SHP77 treated with DMSO at 0.1 percent for 48 hours (cell line): Measurements from ENCODE around the gene CDKN2D.

Experiments used
- DNase-seq: peaks from one replicate; lab custom pipeline; 2025; lab: John Stamatoyannopoulos, UW

The CDKN2D gene

DNA sequence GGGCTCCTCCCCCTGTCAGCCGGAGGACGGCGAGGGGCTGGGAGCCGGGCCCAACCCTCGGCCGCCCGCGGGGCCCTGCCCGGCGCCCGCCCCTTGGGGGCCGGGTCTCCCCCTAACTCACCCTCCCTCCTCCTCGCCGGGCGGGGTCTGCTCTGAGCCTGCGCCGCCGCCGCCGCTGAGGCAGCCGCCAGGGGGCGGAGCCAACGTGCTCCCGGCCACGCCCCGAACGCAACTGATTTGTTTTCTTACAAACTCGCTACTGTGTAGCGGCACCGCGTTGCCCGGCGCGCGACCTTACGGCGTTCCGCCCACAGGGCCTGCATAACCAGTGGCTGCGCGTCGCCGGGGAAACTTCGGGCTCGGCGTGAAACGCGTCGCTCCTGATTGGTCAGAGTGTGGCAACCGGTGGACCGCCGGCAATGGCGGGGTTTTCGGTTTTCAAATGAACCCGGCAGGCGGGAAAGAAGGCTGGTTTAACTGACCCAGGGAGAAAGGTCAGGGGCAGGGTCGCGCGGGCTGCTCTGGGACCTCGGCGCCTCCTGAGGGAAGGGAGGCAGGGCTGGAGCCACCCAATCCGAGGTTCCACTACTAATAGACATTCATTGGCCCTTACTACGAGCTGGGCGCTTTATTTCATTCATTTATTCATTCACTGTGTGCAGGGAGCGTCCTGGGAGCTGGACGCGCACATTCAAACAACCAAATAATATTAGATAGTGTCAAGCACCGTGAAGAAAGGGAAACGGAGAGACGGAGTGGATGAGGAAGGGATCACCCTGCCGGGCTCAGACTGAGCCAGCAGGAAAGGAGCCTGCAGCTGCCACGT lies at the start of gene CDKN2D:
Gene CDKN2D, minus strand, starts transcription at position 154 of the 826 bp plus-strand sequence. CDS start 326 bp downstream, outside the sequence.
- peak; percentile 97 for DNase-seq

DNA sequence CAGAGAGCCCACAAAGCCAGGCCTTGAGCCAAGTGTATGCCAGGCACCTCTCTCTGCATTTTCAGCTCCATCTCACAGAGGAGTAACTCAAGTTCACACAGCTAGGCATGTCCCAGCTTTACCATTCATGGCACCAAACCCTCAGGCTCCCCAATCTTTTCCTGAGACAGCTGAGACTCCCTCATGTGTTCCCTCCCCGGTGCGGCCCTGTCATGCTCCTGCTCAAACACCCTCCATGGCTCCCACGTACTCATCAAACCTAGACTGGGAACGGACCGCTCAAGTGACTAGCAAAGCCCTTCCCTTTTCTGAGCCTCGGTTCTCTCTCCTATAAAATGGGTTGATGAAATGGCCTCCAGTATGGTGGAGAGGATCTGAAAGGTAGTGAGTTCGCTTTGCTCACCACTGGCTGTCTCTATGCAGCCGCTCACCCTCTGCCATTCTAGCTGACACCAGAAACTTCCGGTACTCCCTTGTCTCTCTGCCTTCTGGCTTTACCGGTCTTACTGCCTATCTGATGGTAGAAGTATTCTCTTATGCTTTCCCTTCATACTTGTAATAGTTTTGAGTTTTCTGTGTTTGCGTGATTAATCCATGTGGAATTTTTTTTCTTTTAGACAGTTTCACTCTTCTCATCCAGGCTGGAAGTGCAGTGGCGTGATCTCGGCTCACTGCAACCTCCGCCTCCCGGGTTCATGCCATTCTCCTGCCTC lies 48.8 kb upstream of the CDKN2D start:
- DNase-seq = no peak

DNA sequence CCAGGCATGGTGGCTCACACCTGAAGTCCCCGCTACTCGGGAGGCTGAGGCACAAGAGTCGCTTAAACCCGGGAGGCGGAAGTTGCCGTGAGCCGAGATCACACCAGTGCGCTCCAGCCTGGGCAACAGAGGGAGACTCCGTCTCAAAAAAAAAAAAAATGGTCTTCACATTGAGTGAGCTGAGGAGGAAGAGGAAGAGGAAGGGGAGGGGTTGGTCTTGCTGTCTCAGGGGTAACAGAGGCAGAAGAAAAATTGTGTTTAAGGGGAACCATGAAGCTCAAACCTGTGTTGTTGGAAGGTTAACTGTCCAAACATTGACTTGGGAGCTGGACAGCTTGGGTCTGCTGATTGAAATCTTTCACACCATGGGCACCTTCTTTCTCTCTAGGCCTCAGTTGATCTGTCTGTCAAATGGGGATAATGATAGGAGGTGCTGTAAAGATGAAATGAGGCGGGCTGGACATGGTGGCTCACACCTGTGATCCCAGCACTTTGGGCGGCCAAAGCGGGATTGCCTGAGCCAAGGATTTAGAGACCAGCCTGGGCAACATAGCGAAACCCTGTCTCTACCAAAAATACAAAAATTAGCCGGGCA lies 46.7 kb upstream of the CDKN2D start:
- DNase-seq = no peak

DNA sequence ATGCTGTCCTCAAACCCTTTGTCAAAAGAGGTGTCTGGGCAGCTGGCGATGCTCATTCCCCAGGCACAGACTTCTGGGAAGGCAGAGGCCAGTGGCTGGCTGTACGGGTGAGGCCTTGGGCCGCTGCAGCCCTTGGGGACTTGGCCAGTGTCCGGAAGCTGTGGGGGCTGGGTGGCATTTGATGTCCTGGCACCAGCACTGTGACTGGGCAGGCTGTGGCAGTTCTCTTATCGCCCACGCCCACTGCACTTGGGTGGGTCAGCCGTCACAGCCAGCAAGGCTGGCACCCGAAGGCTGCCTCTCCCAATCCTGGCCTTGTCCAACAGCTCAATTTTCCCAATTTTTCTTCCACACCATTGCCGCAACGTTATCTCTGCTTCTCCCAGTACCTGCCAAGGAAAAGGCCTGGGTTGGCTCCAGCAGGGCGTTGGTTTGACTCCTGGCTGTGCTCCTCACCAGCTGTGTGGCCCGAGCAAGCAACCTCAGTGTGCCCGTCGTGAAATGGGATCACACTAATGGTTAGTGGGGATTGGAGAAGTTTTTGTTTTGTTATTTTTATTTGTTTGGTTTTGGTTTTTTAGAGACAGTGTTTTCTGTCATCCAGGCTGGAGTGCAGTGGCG lies 43.8 kb upstream of the CDKN2D start:
- DNase-seq = no peak

DNA sequence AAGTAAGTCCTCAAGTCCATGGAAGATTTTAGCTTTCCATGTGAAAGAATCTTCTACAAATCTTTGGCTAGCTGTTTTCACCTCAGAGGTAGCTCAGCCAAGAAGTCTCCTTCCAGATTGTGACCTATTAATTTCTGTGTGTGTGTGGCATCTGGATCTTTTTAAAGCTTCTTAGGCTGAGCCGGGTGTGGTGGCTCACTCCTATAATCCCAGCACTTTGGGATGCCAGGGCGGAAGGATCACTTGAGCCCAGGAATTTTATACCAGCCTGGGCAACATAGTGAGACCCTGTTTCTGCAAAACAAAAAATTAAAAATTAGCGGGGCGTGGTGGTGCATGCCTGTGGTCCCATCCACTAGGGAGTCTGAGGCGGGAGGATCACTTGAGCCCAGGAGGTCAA lies 43.1 kb upstream of the CDKN2D start:
- DNase-seq = no peak

DNA sequence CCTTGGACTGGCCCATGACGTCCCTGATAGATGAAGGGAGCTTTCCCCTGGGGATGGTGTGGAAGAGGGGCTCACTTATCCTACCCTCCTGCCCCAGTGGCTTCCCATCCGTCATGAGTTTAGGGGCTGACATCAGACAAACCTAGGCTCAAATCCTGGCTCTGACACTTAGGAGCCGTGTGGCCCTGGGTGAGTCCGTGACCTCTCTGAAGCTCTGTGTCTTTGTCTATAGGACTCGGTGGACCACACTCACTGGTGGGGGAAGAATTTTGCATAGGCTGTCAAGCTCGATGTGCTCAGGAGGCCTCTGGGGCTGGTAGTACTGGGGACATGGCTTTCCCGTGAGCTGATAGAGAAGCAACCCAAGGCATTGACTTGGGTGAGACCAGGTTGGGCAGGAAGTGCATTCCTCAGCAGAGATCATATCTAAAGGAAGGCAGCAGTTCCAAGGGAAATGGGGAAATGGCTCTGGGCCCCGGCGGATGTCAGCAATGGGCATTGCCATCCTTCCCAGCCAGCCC lies 35.7 kb upstream of the CDKN2D start:
- no peak for DNase-seq

DNA sequence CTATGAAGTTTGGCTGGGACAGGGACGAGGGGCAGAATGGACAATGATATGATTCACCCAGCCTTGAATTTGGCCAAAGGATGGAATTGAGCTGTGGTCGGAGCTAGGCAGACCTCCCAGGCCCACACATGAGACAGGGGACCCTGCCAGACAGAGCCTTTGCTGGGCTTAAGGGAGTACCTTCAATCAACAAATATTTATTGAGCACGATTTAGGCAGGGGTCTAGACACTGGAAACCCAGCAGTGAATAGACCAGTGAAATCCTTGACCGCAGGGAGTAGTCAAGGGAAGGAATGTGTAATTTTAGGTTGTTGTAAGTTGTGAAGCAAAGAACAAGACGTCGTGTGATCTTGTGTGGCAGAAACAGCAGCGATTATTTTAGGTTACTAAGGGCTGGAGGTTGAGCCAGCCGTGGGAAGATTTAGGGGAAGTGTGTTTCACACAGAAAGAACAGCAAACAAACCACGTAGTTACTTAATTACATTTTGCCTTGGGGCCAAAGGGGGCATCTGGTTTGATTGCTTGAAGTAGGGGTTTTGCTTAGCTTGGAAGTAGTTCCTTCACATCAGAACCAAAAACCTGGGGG lies 35.2 kb upstream of the CDKN2D start:
- no peak for DNase-seq

DNA sequence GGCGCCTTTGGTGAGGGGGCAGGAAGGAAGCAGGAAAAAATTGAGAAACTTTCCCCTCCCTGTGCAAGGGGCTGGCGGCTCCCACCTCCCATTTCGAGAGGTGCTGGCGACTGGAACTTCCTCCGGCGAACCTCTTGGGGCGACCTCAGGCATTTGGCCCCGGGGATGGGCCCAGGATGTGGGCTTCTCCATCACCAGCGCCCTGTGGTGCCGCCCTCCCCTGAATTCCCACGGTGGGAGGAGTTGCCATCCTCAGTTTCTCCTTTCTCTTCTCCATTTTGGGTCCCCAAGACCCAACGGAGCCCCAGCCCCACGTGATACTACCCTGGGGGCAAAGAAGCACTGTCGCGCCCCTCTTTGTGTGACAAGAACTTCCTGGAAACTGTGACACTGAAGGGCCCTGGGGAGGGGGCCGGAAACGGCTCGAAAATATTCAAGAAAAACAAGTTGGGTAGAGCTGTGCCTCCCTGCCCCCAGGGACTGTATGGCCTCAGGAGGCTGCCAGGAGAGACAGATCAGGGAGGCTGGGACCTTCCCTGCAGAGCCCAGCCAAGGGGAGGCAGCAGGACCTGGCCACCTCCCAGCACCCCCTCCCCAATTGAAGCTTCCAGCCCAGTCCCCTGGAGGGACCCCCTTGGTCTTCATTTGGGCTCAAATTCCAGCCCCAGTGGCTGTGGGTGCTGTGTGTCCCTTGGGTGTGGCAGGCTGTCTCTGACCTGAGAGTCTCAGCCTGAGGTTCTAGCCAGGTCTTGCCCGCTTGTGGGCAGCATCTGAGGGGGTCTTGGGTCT lies 34.5 kb upstream of the CDKN2D start:
- no peak for DNase-seq

DNA sequence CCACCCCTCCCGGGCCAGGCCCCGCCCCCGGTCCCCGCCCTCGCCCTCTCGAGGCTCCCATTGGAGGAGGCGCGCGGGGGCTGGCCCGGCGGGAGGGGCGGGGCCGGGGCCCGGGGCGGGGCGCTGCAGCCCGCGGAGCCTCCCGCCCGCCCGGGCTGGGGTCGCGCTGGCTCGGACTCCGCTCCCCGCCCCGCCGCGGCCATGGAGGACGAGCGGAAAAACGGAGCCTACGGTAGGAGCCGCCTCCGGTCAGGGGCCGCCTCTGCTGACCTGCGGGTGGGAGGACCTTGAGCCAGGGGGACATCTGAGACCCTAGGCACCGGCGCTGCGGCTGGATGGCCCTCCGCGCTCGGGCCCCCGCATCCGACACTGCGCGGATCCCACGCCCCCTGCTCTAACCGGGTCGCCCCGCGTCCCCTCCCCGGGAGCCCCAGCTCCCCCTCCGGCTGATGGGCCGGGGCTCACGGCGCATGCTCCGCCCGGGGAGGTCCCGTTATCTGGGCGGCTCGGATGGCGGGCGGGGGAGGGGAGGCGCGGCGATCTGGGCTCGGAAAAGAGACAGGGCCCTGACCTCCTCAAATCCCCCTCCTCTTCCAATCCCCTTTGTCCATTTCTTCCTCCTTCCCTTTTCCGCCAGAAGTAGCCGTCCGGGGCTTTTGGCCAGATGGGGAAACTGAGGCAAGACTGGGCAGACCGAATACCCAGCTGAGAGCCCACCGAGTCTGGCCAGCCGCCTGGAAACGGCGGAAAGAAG lies 33.7 kb upstream of the CDKN2D start:
- DNase-seq = peak; percentile 4

DNA sequence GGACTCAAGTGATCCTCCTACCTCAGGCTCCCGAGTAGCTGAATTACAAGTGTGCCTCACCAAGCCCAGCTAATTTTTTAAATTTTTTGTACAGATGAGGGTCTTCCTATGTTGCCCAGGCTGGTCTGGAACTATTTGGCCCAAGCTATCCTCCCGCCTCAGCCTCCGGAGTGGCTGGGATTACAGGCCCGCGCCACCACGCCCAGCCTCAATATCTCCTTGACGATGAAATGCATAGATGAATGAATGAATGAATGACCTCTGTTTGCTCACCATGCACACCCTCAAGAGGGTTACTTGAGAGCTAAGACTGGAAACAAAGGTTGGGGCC lies 33.2 kb upstream of the CDKN2D start:
- no peak for DNase-seq

DNA sequence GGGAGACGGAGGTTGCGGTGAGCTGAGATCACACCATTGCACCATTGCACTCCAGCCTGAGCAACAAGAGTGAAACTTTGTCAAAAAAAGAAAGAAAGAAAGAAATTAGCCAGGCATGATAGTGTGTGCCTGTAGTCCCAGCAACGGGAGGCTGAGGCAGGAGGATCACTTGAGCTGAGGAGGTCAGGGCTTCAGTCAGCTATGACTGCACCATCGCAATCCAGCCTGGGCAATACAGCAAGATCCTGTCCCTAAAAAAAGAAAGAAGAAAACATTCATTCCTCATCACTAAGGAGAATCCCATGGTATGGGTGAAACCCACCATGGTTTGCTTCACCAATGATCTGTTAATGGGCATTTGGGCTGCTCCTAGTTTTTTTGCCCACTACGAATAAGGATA lies 31.4 kb upstream of the CDKN2D start:
- no peak for DNase-seq

DNA sequence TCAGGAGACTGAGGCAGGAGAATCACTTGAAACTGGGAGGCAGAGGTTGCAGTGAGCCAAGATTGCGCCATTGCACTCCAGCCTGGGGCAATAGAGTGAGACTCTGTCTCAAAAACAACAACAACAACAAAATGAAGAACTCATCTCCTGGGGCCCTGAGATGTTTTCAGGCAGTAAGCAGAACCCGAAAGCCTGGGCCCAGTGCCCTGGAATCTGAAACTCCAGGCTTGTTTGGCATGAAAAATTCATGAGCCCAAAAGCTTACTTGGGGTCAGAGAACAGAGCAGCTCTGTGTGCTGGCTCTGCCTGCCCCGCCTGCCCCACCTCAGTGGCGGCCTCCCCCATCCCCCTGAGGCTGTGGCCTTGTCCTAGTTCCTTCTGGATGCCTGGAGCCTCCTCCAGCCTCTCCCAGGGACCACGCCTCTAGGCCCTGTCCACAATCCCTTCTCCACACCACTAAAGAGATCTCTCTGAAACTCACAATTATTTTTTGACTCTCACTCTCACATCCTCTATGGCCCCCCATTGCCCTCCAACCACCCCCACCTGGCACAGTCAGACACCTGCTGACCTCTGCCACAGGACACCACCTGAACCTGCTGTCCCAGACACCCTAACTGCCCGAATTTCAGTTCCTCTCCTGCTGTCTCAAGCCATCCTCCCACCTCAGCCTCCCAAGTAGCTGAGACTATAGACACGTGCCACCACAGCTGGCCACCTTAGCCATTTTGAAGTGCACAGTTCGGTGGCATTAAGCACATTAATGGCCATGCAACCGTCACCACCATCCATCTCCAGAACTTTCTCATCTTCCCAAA lies 25.2 kb upstream of the CDKN2D start:
- no peak for DNase-seq

DNA sequence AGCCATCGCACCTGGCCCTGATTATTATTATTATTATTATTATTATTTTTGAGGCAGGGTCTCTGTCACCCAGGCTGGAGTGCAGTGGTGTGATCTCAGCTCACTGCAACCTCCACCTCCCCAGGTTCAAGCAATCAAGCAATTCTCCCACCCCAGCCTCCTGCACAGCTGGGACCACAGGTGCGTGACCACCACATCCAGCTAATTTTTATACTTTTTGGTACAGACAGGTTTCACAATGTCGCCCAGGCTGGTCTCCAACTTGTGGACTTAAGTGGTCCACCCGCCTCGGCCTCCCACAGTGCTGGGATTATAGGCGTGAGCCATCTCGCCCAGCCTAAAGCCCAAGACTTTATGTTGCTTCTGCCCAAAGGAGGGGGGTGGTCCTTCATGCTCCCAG lies 24.4 kb upstream of the CDKN2D start:
- DNase-seq = no peak

DNA sequence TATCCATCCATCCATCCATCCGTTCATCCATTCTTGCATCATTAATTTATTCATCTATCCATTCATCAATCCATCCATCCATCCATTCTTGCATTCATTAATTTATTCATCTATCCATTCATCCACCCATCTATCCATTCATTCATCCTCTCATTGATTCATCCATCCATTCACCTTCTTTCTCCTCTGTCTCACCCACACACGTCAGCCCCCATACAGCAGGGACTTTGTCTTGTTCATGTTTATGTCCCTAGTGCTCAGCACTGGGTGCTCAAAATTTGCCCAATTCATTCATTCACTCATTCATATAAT lies 19.0 kb upstream of the CDKN2D start:
- no peak for DNase-seq

DNA sequence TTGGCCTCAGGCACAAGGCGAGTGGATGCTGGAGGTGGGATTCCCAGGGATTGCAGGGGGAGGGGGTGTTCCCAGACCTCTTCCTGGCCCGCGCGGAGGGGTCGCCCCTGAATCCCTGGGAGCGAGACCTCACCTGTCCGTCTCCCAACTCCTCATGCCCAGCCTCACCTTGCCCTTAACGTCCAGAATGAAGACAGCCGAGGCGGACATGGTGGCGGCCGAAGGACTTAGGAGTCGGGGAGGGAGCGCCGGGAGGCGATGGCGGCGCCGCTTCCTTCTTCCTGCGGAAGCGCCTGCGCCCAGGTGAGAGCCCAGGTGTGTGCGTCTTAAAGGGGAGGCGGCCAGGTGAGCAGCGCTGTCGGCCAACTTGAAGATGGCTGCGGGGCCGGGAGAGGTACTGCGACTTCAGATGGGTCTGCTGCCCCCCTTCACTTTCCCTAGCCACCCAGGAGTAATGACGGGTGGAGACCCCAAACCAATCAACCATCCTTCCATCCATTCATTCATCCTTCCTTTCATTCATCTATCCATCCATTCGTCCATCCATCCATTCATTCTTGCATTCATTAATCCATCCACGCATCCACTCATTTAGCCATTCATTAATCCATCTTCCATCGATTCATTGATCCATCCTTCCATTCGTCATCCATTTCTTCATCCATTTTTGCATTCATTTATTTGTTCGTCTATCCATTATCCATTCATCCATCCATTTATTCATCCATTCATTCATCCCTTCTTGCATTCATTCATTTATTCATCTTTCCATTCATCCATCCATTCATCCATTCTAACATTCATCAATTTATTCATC lies 18.5 kb upstream of the CDKN2D start, which contains the start of gene AP1M2:
Gene AP1M2, minus strand, starts transcription at position 291 of the 817 bp plus-strand sequence. Its CDS starts 81 bp downstream, at position 210.
- DNase-seq = no peak

DNA sequence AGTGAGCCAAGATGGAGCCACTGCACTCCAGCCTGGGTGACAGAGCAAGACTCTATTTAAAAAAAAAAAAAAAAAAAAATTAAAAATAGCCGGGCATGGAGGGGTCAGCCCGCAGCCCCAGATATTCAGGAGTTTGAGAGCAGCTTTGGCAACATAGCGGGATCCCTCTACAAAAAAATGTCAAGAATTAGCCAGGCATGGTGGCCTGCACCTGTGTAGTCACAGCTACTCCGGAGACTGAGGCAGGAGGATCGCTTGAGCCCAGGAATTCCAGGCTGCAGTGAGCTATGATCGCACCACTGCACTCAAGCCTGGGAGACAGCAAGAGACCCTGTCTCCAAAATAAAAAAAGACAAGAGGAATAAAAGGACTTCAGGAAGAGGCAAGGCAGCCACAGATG lies 17.6 kb upstream of the CDKN2D start:
- no peak for DNase-seq

DNA sequence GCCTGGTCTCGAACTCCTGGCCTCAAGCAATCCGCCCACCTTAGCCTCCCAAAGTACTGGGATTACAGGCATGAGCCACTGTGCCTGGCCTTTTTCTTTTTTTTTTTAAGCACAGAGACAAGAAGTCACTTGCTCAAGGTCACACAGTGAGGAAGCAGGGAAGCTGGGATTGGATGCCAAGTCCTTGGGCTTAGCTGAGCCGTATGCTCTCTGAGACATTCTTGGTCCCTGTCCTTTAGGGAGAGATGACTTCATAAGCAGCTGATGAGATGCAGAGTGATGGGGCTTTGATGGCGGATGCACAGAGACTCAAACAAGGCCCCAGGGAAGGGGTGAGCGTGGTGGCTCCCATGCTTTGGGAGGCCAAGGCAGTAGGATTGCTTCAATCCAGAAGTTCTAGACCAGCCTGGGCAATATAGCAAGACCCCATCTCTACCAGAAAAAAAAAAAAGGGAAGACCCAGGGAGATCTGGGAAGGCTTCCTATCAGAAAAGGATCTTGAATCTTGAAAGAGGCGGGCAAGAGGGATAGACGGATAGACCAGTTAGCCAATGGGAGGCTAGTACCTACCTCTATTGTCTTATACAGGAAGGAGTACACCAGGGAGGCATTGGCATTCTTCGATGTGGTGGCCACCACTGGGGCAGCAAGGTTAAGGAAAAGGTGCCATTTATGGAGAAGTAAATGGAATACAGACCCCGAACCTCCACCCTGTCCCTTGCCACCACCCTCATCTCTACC lies 14.4 kb upstream of the CDKN2D start:
- DNase-seq = no peak

DNA sequence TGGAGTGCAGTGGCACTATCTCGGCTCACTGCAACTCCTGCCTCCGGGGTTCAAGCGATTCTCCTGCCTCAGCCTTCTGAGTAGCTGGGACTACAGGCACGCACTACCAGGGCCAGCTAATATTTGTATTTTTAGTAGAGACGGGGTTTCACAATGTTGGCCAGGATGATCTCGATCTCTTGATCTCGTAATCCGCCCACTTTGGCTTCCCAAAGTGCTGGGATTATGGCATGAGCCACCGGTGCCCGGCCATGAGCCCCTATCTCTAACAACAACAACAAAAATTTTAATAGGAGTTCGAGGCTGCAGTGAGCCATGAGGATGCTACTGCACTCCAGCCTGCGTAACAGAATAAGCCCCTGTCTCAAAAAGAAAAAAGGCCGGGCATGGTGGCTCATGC lies 13.3 kb upstream of the CDKN2D start:
- no peak for DNase-seq
